DMS79 (cell line): ENCODE results near the gene PCP4L1.
A peak's percentile ranks its signal among the peaks of the same experiment; 100 is the strongest.
"Not testable (repeated sequence)": the region's sequence is repeated elsewhere in the genome, so short reads cannot be mapped to it uniquely, and the experiment has no call there.

ENCODE experiments used
- DNase-seq: peaks from one replicate; lab custom pipeline; 2025; lab: John Stamatoyannopoulos, UW

The PCP4L1 gene

GRCh38 chr1:161258439-161259344 is at the start of gene PCP4L1:
TSS of gene PCP4L1 (plus strand) at chr1:161258745. CDS start at chr1:161258975, 230 bp downstream.
- DNase-seq = peak; percentile 25

DNA sequence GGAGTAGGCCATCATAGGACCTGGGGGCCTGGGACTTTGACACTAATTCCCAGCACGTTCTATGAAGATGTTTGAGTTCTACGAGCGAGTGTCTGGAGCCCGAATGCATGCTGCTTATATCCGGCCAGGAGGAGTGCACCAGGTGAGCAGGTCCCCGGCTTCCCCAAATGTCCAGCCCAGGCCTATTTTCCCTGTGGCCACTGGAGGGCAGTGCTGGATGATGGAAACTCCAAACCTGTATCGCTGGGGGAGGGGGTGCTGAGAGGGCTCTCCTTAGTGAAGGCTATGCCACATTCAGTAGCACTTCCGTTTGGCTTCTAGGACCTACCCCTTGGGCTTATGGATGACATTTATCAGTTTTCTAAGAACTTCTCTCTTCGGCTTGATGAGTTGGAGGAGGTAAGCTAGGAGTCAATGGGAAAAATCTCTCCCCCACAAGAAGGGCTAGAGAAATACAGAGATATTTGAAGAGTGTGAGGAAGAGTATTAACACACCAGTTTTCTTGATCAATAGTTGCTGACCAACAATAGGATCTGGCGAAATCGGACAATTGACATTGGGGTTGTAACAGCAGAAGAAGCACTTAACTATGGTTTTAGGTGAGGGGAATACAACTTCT is 48.6 kb upstream of the PCP4L1 start:
- peak; percentile 12 for DNase-seq

GRCh38 chr1:161214369-161214768 is 44.2 kb upstream of the PCP4L1 start:
- no peak for DNase-seq

DNA sequence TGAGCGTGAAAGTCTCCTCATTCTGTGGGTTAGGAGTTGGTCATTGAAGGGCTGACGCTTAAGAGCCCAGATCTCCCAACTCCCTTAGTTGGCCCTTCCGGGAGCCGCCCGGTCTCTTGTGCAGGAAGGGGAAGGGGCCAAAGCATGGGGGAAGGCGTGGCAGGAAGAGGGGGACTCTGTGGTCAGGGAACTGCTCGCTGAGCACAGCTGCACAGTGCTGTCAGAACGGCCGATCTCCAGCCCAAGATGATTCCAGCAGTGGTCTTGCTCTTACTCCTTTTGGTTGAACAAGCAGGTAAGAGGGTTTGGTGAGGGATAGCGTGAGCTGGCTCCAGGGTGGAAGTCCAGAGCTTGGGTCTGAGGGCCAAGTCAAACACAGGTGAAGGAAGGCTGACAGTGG is 43.5 kb upstream of the PCP4L1 start, which contains the start of gene FCER1G:
TSS of gene FCER1G (plus strand) at position 220 of the 400 bp plus-strand sequence. CDS start at position 247, 27 bp downstream.
- no peak for DNase-seq

- peak; percentile 13 for DNase-seq
These were observed 41.4 kb upstream of the PCP4L1 start for GRCh38 chr1:161216945-161217712.

DNA sequence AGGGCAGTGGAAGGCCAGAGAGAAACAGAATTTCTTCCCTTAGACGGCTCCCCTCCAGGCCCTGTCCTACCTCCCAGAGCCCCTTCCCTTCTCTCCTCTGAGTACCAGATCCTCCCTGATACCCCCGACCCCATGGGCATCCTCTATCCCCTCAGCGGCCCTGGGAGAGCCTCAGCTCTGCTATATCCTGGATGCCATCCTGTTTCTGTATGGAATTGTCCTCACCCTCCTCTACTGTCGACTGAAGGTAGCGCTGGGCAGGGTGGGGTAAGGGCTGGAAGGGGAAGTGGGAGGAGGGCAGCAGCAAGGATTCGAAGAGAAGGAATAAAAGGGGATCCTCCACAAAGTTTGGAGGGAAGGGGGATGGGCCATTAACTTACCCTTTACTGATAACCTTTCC is 40.7 kb upstream of the PCP4L1 start:
- no peak for DNase-seq

DNA sequence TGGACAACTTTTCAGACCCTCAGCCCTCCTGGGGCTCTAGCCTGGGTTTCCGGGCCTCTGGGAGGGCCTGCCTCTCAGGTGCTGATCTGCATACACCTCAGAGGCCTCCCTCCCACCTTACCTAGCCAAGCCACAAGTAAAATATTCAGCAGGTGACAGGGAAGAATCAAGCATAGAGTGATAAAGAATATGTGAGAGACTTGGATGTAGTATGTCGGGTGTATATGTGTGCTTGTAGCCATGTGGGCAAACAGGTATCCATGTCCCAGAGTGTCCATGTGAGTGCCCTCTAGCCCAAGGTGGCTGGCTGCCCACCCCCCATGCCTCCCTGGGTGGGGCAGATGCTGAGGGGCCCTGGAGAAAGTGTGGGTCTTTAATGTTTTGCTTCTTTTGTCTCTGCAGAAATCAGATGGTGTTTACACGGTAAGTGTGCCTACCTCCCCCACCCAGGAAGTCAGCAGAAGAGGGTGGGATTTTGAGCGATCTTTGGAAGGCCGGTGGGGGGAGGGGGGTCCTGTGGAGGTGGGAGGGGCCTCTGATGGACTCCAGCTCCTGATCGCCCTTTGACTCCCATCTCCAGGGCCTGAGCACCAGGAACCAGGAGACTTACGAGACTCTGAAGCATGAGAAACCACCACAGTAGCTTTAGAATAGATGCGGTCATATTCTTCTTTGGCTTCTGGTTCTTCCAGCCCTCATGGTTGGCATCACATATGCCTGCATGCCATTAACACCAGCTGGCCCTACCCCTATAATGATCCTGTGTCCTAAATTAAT is 40.1 kb upstream of the PCP4L1 start:
- no peak for DNase-seq

DNA sequence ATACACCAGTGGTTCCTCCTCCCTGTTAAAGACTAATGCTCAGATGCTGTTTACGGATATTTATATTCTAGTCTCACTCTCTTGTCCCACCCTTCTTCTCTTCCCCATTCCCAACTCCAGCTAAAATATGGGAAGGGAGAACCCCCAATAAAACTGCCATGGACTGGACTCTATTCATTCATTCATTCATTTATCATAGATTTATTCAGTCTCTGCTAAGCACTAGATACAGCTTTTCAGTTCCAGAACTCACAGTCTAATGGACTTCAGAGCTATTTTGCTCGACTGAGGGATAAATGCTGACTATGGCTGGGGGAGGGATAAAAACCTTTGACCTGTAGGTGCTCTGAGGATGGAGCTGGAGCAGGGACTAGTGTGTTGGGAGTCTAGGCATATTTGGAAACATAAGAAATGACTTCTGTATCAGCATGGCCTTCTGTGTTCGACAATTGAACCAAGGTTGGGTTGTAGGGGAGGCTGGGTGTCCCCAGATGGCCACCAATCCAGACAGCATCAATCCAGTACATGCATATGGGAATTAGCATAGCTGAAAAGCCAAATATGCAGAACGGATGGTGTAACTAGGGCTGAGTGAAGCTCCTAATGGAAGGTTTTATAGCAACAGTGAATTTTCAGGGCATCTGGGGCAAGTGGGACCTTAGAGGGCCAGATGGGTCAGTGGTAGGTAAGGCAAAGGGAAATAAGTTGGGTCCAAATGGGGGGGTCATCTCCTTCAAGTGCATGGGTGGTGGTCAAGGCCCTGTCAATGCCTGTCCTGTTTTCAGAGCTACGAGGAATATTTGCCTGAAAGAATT is 39.3 kb upstream of the PCP4L1 start:
- no peak for DNase-seq

DNA sequence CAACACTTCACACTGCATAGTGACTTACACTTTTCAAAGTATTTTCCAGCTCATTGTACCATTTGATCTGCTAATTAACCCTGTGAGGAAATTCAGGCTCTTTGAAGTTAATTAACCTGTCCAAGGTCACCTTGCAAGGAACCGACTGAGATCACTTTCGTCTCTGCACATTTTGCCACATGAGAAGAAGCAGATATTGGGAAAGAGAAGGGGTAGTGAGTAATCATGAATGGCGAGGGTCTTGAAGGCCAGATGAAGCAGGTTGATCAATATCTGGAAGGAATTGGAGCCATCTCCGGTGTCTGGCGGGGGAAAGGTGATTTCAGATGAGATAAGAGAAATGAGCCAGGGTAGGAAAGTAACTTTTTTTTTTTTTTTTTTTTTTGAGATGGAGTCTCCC is 38.5 kb upstream of the PCP4L1 start:
- DNase-seq = no peak

- no peak for DNase-seq
These were observed 36.1 kb upstream of the PCP4L1 start for GRCh38 chr1:161222175-161223019.

DNA sequence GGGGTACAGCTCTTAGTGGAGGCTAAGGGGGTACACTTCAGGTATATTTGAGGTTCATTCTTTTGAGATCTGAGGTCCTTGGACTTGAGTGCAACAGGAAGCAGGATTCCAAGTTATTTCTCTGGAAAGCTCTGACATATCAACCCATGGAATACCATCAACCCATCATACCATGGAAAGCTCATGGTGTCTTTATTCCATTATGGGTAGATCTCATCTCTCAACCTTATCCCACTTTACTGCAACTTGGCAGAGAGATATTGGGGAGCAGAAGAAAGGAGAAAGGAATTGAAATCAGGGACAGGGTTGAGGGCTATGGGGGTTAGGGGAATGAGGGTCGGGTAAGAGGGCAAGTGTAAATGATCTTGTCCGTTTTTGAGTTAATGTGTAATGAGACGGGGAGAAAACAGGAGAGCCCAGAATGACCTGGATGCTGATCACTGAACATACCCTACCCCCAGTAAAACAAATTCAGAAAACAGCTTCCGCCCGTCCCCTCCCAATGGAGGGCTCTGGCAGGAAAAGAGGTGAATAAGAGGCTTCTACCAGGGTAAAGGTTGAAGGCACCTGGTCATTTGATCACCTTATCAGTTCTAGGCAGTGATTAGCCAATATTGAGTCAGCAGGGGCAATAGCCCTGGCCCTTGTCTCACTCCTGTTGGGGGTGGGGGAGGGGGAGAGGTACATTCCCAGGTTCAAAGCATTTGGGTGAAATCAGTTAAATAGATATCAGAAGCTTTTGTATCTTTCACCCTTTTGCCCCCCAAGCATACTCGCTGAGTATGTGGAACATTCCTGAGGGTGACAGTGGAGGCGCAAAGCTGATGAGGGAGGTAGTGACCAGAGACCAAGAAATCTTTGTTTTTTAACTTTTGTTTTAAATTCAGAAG is 34.5 kb upstream of the PCP4L1 start:
- DNase-seq = no peak

DNA sequence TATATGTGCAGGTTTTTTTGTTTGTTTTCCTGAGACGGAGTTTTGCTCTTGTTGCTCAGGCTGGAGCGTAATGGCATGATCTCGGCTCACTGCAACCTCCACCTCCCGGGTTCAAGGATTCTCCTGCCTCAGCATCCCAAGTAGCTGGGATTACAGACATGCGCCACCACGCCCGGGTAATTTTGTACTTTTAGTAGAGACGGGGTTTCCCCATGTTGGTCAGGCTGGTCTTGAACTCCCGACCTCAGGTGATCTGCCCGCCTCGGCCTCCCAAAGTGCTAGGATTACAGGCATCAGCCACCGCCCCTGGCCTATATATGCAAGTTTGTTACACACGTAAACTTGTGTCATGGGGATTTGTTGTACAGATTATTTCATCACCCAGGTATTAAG is 33.9 kb upstream of the PCP4L1 start:
- DNase-seq = not testable (repeated sequence)

DNA sequence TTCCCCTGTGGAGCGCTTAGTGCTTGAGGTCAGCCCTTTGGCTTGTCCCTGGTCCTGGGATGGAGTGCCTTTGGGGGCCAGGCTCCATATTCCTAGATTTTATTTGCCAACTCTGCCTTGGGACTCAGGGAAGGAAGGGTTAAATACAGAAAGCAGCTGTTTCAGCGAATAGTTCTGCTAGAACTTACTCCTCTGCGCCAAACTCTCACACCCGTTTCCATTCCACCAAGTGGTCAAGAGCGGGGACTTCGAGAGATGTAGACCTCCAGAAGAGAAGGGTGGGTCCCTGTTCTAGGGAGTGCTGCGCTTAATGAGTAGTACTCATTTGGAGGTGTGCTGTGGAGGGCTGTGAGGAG is 33.4 kb upstream of the PCP4L1 start:
- no peak for DNase-seq

GRCh38 chr1:161225534-161226319 is 32.8 kb upstream of the PCP4L1 start, which contains the start of gene TOMM40L:
TSS of gene TOMM40L (plus strand) at chr1:161226060. CDS start at chr1:161226490, 430 bp downstream.
- DNase-seq = peak; percentile 97

- DNase-seq = no peak
These were observed 32.2 kb upstream of the PCP4L1 start for GRCh38 chr1:161226320-161226711.

DNA sequence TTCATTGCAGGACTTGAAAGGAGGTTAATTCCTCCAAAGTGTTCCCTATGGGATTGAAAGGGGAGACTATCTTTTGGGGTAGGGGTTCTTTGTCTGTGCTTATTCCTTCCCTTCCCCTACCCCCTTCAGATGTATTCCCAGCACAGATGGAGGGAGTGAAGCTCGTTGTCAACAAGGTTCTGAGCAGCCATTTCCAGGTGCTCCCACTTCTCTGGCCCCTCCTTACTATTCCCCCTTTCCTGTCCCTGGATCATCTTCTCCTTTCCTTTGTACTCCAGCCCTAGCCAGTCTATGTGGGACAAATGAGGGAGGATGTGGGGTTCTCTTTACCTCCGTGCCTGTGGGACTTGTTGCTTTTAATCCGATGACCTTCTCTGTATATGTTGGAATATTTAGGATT is 31.8 kb upstream of the PCP4L1 start:
- DNase-seq = no peak

DNA sequence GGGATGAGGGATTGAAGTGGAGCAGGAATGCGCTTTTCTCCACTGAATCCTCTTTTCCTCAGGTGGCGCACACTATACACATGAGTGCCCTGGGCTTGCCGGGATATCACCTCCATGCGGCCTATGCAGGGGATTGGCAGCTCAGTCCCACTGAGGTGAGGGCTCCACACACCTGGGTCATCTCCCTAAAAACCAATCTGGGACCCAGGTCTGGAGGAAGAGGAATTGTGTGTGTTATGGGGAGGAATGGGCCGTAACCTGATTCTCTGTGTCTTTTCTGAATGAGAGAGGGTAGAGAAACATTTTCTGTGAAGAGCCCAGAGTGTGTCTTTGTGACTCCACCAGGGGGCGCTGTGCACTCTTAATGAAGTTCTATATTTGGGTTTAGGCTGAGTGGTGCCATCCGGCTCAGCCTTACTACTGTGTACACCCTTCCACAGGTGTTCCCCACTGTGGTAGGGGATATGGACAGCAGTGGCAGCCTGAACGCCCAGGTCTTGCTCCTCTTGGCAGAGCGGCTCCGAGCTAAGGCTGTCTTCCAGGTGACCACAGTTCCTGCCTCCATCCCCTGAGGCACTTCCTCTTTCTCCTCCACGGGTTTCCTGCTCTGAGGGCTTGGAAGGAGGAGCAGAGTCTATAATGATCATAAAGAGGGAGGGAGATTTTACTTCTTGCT is 31.2 kb upstream of the PCP4L1 start:
- DNase-seq = peak; percentile 37
